Uterus (tissue), 2 donors: ENCODE results near the gene DNAJB11.

Experiments used
- CTCF ChIP-seq, 4 experiments: fragments of 200-600 bp in 2 of 4; fragments of 450-650 bp in 2 of 4; sonication (generic) in 2 of 4; IDR thresholded peaks; one replicate each; pipeline ENCODE4 v1.5.1; 2016 to 2019; ENCODE audit warnings: antibody characterized with exemption in 4 of 4, mild to moderate bottlenecking in 2 of 4, moderate library complexity in 1 of 4
- POLR2A ChIP-seq, 2 donors: fragments of 450-650 bp; IDR thresholded peaks; one replicate each; pipeline ENCODE4 v1.6.1; 2016; ENCODE audit warnings: antibody characterized with exemption in 2 of 2, mild to moderate bottlenecking in 1 of 2, moderate library complexity in 1 of 2

GRCh38 chr3:186590580-186591295 is 20.2 kb downstream of the DNAJB11 start:
- no peak for TF ChIP-seq CTCF (IDR thresholded peaks at IDR 0.05)
- no peak for TF ChIP-seq POLR2A (IDR thresholded peaks at IDR 0.05)
